HFFc6 (cell line): ENCODE measurements around the gene BDH1. TPM values are rescaled to one million over a fixed set of nuclear protein-coding genes. Genes with fewer than 3 reads are reported as not detected.
"Not testable (repeated sequence)": the region's sequence is repeated elsewhere in the genome, so short reads cannot be mapped to it uniquely, and the experiment has no call there.

Source experiments
- DNase-seq: peaks from one replicate; pipeline ENCODE4 v3.0.0-alpha.2; 2018
- H3K27ac Mint-ChIP-seq: 2 replicates; pipeline ENCODE4 v1.8.0; 2020; ENCODE audit warnings: mild to moderate bottlenecking, mixed read lengths
- H3K27me3 Mint-ChIP-seq: 2 replicates; pipeline ENCODE4 v1.8.0; 2021; ENCODE audit warnings: mild to moderate bottlenecking, moderate library complexity, mixed read lengths; ENCODE audit not compliant: insufficient read depth
- H3K36me3 Mint-ChIP-seq: 2 replicates; pipeline ENCODE4 v1.8.0; 2021; ENCODE audit warnings: low read depth, mixed read lengths
- H3K4me1 Mint-ChIP-seq: 2 replicates; pipeline ENCODE4 v1.8.0; 2020; ENCODE audit warnings: low read depth, mixed read lengths
- H3K4me3 Mint-ChIP-seq: 2 replicates; pipeline ENCODE4 v1.8.0; 2020; ENCODE audit warnings: mild to moderate bottlenecking, moderate library complexity, mixed read lengths
- H3K9me3 Mint-ChIP-seq: 2 replicates; pipeline ENCODE4 v1.8.0; 2020; ENCODE audit warnings: mild to moderate bottlenecking, mixed read lengths
- total RNA-seq, 6 experiments: library from RNA; stranded (reverse); fragmentation: NEBNext Ultra II Directional; extraction: Animal tissue kit (Norgen Biotek cat#: 25700); gene quantifications; 2 replicates in 1 of 6; 3 replicates in 5 of 6; pipeline ENCODE4 v1.2.3, GENCODE V29; 2021
- TF ChIP-seq, protein P1 (sequence below): fragments of 200-600 bp; sonication (generic); IDR thresholded peaks from 2 replicates; pipeline ENCODE4 v1.5.0; 2021; ENCODE audit warnings: antibody characterized with exemption, mild to moderate bottlenecking

The BDH1 gene
- total RNA-seq, 6 experiments from 2014 or later: 0.87 to 1.5 (median 1.2) TPM

DNA sequence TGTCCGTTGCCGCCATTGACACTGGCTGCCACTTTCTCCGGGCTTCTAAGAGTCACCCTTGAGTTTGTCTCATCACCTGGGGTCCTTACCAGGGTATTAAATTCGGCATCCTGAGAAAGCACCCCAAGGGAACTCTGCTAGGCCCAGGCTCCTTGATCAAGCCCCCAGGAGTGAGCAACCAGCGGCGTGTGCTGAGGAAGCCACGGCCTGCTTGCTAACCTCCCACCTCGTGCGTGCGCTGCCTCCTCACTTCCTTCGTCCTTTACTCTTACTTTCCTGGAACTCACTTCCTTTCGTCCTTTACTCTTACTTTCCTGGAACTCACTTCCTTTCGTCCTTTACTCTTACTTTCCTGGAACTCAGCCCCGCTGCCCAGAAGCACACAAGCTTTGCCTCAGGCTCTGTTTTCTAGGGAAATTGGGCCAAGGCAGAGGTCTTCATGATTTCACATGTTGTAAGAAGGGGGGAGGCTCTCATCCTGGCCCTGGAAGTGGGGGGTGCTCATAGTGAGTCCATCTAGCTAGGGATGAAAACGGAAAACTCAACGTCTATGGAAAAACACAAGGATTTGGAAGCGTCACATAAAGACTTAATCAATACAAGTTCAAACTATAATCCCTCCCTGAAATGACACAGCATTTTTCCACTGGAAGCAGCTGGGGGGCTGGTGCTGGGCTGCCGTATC, 36.7 kb upstream of the BDH1 start:
- DNase-seq: no peak
- Mint-ChIP-seq H3K4me1 (peaks cover 9% of the 10 kb centered on the region; the same call in 1 of the 2 replicates), H3K9me3 (no peaks in the 10 kb centered on the region), H3K36me3 (no peaks in the 10 kb centered on the region), H3K27me3 (peaks cover 13% of the 10 kb centered on the region), H3K27ac (no peak overlapping the region), H3K4me3 (no peak overlapping the region)
- TF ChIP-seq, protein P1, sequence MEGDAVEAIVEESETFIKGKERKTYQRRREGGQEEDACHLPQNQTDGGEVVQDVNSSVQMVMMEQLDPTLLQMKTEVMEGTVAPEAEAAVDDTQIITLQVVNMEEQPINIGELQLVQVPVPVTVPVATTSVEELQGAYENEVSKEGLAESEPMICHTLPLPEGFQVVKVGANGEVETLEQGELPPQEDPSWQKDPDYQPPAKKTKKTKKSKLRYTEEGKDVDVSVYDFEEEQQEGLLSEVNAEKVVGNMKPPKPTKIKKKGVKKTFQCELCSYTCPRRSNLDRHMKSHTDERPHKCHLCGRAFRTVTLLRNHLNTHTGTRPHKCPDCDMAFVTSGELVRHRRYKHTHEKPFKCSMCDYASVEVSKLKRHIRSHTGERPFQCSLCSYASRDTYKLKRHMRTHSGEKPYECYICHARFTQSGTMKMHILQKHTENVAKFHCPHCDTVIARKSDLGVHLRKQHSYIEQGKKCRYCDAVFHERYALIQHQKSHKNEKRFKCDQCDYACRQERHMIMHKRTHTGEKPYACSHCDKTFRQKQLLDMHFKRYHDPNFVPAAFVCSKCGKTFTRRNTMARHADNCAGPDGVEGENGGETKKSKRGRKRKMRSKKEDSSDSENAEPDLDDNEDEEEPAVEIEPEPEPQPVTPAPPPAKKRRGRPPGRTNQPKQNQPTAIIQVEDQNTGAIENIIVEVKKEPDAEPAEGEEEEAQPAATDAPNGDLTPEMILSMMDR: no peak

DNA sequence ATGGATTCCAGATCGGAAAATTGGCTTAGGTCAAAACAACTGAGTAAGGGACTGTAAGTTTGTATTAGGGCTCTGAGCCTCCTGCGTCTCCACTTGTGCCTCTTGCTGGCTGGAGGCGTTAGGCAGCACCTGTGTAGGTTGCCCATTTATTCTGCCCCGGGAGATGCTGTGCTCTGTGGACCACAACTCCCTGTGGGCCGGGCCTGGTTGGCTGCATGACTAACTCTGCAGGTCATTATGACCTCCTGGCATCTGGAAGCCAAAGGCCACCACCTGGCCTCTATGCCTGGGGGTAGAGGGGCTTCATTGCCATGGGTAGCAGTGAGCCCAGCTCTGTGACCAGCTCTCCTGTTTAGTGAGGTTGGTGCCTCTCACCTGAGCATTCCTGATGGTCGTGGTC, 36.0 kb upstream of the BDH1 start:
- H3K4me3 Mint-ChIP-seq: no peak overlapping the region
- H3K36me3 Mint-ChIP-seq: no peaks in the 10 kb centered on the region
- H3K27me3 Mint-ChIP-seq: peaks cover 13% of the 10 kb centered on the region
- DNase-seq: no peak
- peaks cover 9% of the 10 kb centered on the region; the same call in 1 of the 2 replicates for H3K4me1 Mint-ChIP-seq
- no peak overlapping the region for H3K27ac Mint-ChIP-seq
- H3K9me3 Mint-ChIP-seq: no peaks in the 10 kb centered on the region
- TF ChIP-seq, protein P1: no peak

DNA sequence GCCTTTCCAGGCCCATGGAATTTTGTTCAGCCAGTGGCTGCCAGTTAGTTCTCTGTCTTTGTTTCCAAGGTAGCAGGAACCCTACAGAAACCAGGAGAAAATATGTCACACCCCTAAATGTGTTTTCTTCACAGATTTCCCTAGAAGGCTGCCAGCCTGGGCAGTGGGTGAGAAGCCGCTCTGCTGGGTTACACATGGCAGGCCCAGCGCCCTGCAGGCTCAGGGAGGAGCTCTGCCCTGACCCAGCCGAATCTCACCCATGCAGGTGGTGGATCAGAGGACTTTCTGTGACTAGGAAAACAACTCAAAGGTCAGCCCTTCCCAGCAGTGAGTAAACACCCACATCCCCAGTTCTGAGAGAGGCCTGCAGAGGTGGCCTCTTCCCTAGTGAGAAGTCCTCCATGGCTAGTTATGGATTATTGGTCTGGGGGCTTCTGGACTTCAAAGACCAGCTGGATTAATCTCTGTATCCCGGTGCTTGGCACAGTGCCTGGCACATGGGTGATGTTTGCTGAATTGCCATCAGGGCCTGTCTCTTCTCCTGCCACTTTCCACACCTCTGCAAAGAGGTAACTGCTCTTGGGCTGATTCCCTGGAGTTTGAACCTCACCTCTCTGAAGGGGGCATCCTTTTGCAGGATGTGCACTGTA, 34.7 kb upstream of the BDH1 start:
- no peaks in the 10 kb centered on the region for H3K36me3 Mint-ChIP-seq
- DNase-seq: no peak
- H3K4me3 Mint-ChIP-seq: no peak overlapping the region
- no peaks in the 10 kb centered on the region for H3K9me3 Mint-ChIP-seq
- TF ChIP-seq, protein P1: no peak
- peaks cover 1% of the 10 kb centered on the region; the same call in 1 of the 2 replicates for H3K4me1 Mint-ChIP-seq
- H3K27me3 Mint-ChIP-seq: peaks cover 8% of the 10 kb centered on the region
- H3K27ac Mint-ChIP-seq: no peak overlapping the region

DNA sequence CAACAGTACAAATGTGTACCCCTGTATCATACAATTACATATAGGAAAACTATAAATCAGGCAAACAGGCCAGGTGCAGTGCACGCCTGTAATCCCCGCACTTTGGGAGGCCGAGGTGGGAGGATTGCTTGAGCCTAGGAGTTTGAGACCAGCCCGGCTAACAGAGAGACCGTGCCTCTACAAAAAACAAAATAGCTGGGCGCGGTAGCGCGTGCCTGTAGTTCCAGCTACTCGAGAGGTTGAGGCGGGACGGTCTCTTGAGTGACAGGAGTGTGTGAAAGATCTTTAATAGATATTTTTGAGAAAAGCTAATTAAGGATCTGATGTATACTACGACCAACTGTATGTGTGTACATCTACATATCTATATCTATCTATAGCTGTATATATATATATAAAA, 33.8 kb upstream of the BDH1 start:
- Mint-ChIP-seq H3K27me3 (peaks cover 10% of the 10 kb centered on the region), H3K27ac (no peak overlapping the region), H3K9me3 (no peaks in the 10 kb centered on the region), H3K4me1 (no peaks in the 10 kb centered on the region), H3K4me3 (no peak overlapping the region), H3K36me3 (no peaks in the 10 kb centered on the region)
- no peak for DNase-seq
- TF ChIP-seq, protein P1: no peak

DNA sequence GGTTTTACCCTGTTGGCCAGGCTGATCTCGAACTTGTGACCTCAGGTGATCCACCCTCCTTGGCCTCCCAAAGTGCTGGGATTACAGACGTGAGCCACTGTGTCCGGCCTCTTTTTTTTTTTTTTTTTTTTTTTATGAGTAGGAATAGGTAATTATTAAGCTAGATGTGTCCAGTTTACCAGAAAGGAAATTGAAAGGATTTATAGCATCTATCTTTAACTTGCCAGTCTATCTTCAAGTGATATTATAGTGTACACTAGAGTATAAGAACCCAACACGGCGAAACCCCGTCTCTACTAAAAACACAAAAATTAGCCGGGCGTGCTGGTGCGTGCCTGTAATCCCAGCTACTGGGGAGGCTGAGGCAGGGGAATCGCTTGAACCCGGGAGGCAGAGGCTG, 31.0 kb upstream of the BDH1 start:
- not testable (repeated sequence) for DNase-seq, H3K4me3 Mint-ChIP-seq, H3K9me3 Mint-ChIP-seq, H3K36me3 Mint-ChIP-seq, H3K27ac Mint-ChIP-seq, H3K4me1 Mint-ChIP-seq
- H3K27me3 Mint-ChIP-seq: peaks cover 14% of the 10 kb centered on the region

DNA sequence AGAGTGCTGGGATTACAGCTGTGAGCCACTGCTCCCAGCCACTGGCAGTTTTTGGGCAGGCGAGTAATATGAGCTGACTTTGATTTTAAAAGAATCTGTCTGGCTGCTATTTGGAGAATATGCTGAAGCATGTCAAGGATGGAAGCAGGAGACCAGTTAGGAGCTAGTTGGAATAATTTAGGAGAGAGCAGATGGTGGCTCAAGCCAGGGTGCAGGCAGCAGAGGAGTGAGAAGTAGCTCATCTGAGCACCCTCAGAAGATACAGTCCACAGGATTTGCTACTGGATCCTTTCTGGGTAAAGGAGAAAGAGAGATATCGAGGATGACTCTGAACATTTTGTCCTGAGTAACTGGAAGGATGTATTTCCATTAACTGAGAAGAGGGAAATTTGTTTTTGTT, 30.4 kb upstream of the BDH1 start:
- TF ChIP-seq, protein P1: no peak

More for the DNA sequence above, 30.4 kb upstream of the BDH1 start:
- no peaks in the 10 kb centered on the region for H3K4me1 Mint-ChIP-seq
- no peaks in the 10 kb centered on the region for H3K9me3 Mint-ChIP-seq
- no peaks in the 10 kb centered on the region for H3K36me3 Mint-ChIP-seq
- no peak for DNase-seq
- H3K27ac Mint-ChIP-seq: no peak overlapping the region
- peaks cover 14% of the 10 kb centered on the region for H3K27me3 Mint-ChIP-seq
- H3K4me3 Mint-ChIP-seq: no peak overlapping the region
